VCaP (cell line): Measurements from ENCODE around the gene KLF1.
A peak's percentile ranks its signal among the peaks of the same experiment; 100 is the strongest.

Experiments used
- H3K27ac ChIP-seq: fragments of 450-650 bp; 2 replicates; pipeline ENCODE4 v1.5.1; 2017
- CTCF ChIP-seq: fragments of 450-650 bp; conservative IDR thresholded peaks from 2 replicates; pipeline ENCODE4 v1.5.1; 2017; ENCODE audit warnings: mild to moderate bottlenecking, moderate library complexity

The KLF1 gene

GRCh38 chr19:12837225-12837624 lies 49.8 kb downstream of the KLF1 start:
- TF ChIP-seq CTCF, result no peak
- no peak overlapping the region for H3K27ac ChIP-seq

GRCh38 chr19:12836529-12836863 lies 50.5 kb downstream of the KLF1 start:
- peak overlapping the region; percentile 55; the same call in 1 of the 2 replicates for H3K27ac ChIP-seq
- TF ChIP-seq CTCF, result no peak

GRCh38 chr19:12834976-12835757 lies 51.8 kb downstream of the KLF1 start:
- no peak for TF ChIP-seq CTCF
- no peak overlapping the region for H3K27ac ChIP-seq

- peak within 1 kb of the TSS; percentile 58; the same call in 1 of the 2 replicates for H3K27ac ChIP-seq
- no peak for TF ChIP-seq CTCF
Observed at GRCh38 chr19:12834566-12834943, 52.4 kb downstream of the KLF1 start, which contains the start of gene RTBDN. Gene RTBDN (minus strand): TSS chr19:12834579. CDS start chr19:12829979, 4,600 bp downstream.
